Caco-2 (cell line): ENCODE measurements around the gene HNRNPD. TPM values are rescaled to one million over a fixed set of nuclear protein-coding genes. Genes with fewer than 3 reads are reported as not detected.

Source experiments
- total RNA-seq: library from RNA; stranded (reverse); gene quantifications from 2 replicates; pipeline ENCODE4 v1.2.3, GENCODE V29; 2022

HNRNPD gene
- total RNA-seq, 1 experiment from 2014 or later = 408 TPM

Other genes starting within 250 kb of the HNRNPD start
- gene HNRNPDL, start 56.5 kb upstream of the HNRNPD start, total RNA-seq = 316 and 341 TPM in 2 replicates
- gene ENOPH1, start 56.6 kb upstream of the HNRNPD start, total RNA-seq = 62.7 and 67.6 TPM in 2 replicates
- gene TMEM150C, start 188.0 kb upstream of the HNRNPD start, total RNA-seq = 5.0 and 5.7 TPM in 2 replicates